SH-SY5Y (cell line): ENCODE results near the gene NRF1.

ENCODE experiments used
- GATA2 ChIP-seq: IDR thresholded peaks from 2 replicates; pipeline ENCODE4 v1.6.1; 2011; ENCODE audit warnings: mild to moderate bottlenecking, low read depth, low read length
- GATA3 ChIP-seq: IDR thresholded peaks from 2 replicates; pipeline ENCODE4 v1.6.1; 2011; ENCODE audit warnings: low read depth, mild to moderate bottlenecking, low read length, moderate library complexity

DNA sequence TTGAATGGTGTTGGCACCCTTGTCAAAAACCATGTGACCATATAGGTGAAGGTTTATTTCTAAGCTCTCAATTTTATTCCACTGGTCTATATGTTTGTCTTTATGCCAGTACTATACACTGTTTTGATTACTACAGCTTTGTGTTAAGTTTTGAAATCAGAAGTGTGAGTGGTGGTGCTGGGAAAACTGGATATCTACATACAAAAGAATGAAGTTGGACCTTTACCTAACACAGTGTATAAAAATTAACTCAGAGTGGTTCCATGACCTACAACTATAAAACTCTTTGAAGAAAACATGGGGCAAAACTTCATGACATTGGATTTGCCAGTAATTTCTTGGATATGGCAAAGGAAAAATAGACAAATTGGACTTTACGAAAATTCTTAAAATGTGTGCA, 112.2 kb downstream of the NRF1 start:
- TF ChIP-seq GATA2 (no peak), GATA3 (no peak)
